GM23248 (cell line): ENCODE data around the gene PPP1R1C. TPM values are rescaled to one million over a fixed set of nuclear protein-coding genes. Genes with fewer than 3 reads are reported as not detected.
A peak's percentile ranks its signal among the peaks of the same experiment; 100 is the strongest.

Source experiments
- DNase-seq: peaks from one replicate; pipeline ENCODE4 v3.0.0-alpha.2; 2015
- H2AFZ ChIP-seq: fragments of 200-600 bp; sonication (generic); 2 replicates; pipeline ENCODE4 v1.6.1; 2016; ENCODE audit warnings: antibody characterized with exemption
- H3F3A ChIP-seq: fragments of 200-600 bp; sonication (generic); 2 replicates; pipeline ENCODE4 v1.6.1; 2016; ENCODE audit warnings: mild to moderate bottlenecking, antibody characterized with exemption, mixed run types; ENCODE audit not compliant: insufficient read depth
- H3K27ac ChIP-seq: fragments of 200-600 bp; sonication (generic); 2 replicates; pipeline ENCODE4 v1.5.1; 2016; ENCODE audit warnings: mild to moderate bottlenecking
- H3K27me3 ChIP-seq: fragments of 200-600 bp; sonication (generic); replicated peaks from 2 replicates; pipeline ENCODE4 v1.6.1; 2016; ENCODE audit warnings: mild to moderate bottlenecking; ENCODE audit not compliant: insufficient read depth
- H3K36me3 ChIP-seq: fragments of 200-600 bp; sonication (generic); 2 replicates; pipeline ENCODE4 v1.6.1; 2016; ENCODE audit warnings: low read depth, mild to moderate bottlenecking
- H3K4me1 ChIP-seq: fragments of 200-600 bp; sonication (generic); 2 replicates; pipeline ENCODE4 v1.6.1; 2016; ENCODE audit warnings: mild to moderate bottlenecking; ENCODE audit not compliant: insufficient read depth
- H3K4me2 ChIP-seq: fragments of 200-600 bp; sonication (generic); one replicate; pipeline ENCODE4 v1.6.1; 2016; ENCODE audit warnings: mild to moderate bottlenecking; ENCODE audit not compliant: unreplicated experiment
- H3K4me3 ChIP-seq: fragments of 200-600 bp; sonication (generic); 2 replicates; pipeline ENCODE4 v1.5.1; 2016; ENCODE audit warnings: mild to moderate bottlenecking
- H3K79me2 ChIP-seq: fragments of 200-600 bp; sonication (generic); 2 replicates; pipeline ENCODE4 v1.6.1; 2016; ENCODE audit warnings: mild to moderate bottlenecking; ENCODE audit not compliant: insufficient read depth
- H3K9ac ChIP-seq: fragments of 200-600 bp; sonication (generic); 2 replicates; pipeline ENCODE4 v1.6.1; 2016; ENCODE audit warnings: mild to moderate bottlenecking
- H3K9me2 ChIP-seq: fragments of 200-600 bp; sonication (generic); 2 replicates; pipeline ENCODE4 v1.6.1; 2016; ENCODE audit warnings: mixed run types, mild to moderate bottlenecking, moderate library complexity; ENCODE audit not compliant: insufficient read depth
- H3K9me3 ChIP-seq: fragments of 200-600 bp; sonication (generic); one replicate; pipeline ENCODE4 v1.6.1; 2017; ENCODE audit warnings: low read depth
- H4K20me1 ChIP-seq: fragments of 200-600 bp; sonication (generic); 2 replicates; pipeline ENCODE4 v1.6.0; 2016; ENCODE audit not compliant: insufficient read depth
- EZH2 ChIP-seq: fragments of 200-600 bp; sonication (generic); IDR thresholded peaks from 2 replicates; pipeline ENCODE4 v1.6.1; 2018; ENCODE audit warnings: antibody characterized with exemption, mild to moderate bottlenecking; ENCODE audit not compliant: insufficient read depth, poor library complexity, severe bottlenecking
- EZH2phosphoT487 ChIP-seq: fragments of 200-600 bp; sonication (generic); IDR thresholded peaks from 2 replicates; pipeline ENCODE4 v1.6.1; 2018; ENCODE audit warnings: antibody characterized with exemption, moderate library complexity, mild to moderate bottlenecking, low read depth; ENCODE audit not compliant: insufficient read depth
- WGBS, 2 experiments: methylation state at CpG; one replicate each; pipeline ENCODE4 v1.1.6; 2015 to 2017; ENCODE audit warnings: low lambda C conversion rate in 2 of 2, low coverage in 1 of 2; ENCODE audit errors: missing lambda C conversion rate in 2 of 2; 5-methylcytosine and 5-hydroxymethylcytosine counted together
- in situ Hi-C: fragments of 300-500 bp; cut with MboI; formaldehyde crosslinking; loops from 2 replicates; pipeline ENCODE4 v1.15.0; 2020
- polyA plus RNA-seq: library from polyadenylated mRNA; unstranded; fragments of >200 nt; fragmentation: Nextera tagmentation; extraction: Ambion mirVana; gene quantifications from 2 replicates; pipeline ENCODE4 v1.2.1, GENCODE V29; 2016
- total RNA-seq: library from RNA; depleted of rRNA; stranded (reverse); fragments of >200 nt; shearing (Covaris generic); gene quantifications from 2 replicates; pipeline ENCODE4 v1.2.3, GENCODE V29; 2014

PPP1R1C gene
- total and polyA plus RNA-seq, 2 experiments from 2014 or later, result not detected

DNA sequence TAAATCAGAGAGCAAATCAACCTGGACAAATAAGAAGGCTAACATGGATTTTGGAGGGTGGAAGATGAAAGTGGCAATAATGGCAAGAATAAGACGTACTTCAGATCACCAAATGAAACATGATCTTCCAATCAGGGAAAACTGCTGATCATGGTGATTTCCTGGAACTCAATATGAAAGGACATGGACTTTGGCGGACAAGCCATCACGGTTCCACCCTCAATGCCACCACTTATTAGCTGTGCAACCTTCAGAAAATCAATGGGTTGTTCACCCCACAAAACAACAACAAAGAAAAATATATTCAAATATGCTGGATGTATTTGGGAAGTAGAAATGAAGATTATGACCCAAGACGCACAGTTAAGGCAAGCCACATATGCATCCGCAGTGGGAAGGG is 81.7 kb downstream of the PPP1R1C start:
- no peak overlapping the region for H3K9ac ChIP-seq
- peak overlapping the region; percentile 37 for H3K4me2 ChIP-seq
- no peak overlapping the region for H3K4me3 ChIP-seq
- H3K36me3 ChIP-seq, result no peaks in the 10 kb centered on the region
- H4K20me1 ChIP-seq, result no peaks in the 10 kb centered on the region
- H3K27me3 ChIP-seq, result no peaks in the 10 kb centered on the region
- peaks cover 21% of the 10 kb centered on the region for H3K4me1 ChIP-seq
- peaks cover 18% of the 10 kb centered on the region for H3F3A ChIP-seq
- no peaks in the 10 kb centered on the region for H3K9me2 ChIP-seq
- TF ChIP-seq EZH2, result no peak
- no peak for TF ChIP-seq EZH2phosphoT487
- no peak for DNase-seq
- WGBS, 2 experiments, result 96 to 99% methylated on average over 5 of the region's 5 CpGs
- no peaks in the 10 kb centered on the region for H3K79me2 ChIP-seq
- in situ Hi-C loops, result no loop called here
- no peak overlapping the region for H2AFZ ChIP-seq
- H3K27ac ChIP-seq, result no peak overlapping the region
- no peaks in the 10 kb centered on the region for H3K9me3 ChIP-seq

DNA sequence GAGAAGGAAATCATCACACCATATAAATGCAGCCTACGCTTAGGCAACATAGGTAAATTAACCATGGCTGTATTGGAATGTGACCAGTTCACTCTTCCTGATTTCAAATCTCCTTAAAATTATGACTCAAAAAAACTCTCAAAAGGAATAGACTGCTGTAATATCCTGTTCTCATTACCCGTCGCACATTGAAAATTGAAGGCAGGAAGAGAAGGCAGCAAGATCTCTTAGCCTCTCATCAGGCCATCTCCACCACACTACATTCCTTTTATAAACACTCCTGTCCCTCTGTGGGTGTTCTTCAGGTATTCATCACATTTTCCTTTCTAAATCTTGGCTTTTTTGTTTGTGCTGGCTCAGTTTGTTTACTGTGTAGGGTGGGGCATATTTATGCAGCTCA is 83.2 kb downstream of the PPP1R1C start:
- peaks cover 21% of the 10 kb centered on the region for H3K4me1 ChIP-seq
- no peaks in the 10 kb centered on the region for H3K9me2 ChIP-seq
- DNase-seq, result peak; percentile 16
- peaks cover 18% of the 10 kb centered on the region for H3F3A ChIP-seq
- WGBS, 2 experiments, result 45 to 53% methylated on average over 3 of the region's 3 CpGs
- no peaks in the 10 kb centered on the region for H3K79me2 ChIP-seq
- H3K27me3 ChIP-seq, result no peaks in the 10 kb centered on the region
- H4K20me1 ChIP-seq, result no peaks in the 10 kb centered on the region
- peak overlapping the region; percentile 3 for H3K4me2 ChIP-seq
- TF ChIP-seq EZH2 (no peak), EZH2phosphoT487 (no peak)
- in situ Hi-C loops, result no loop called here
- no peak overlapping the region for H3K4me3 ChIP-seq
- no peak overlapping the region for H3K9ac ChIP-seq
- H2AFZ ChIP-seq, result peak overlapping the region; percentile 64; the same call in 1 of the 2 replicates
- H3K9me3 ChIP-seq, result no peaks in the 10 kb centered on the region
- H3K36me3 ChIP-seq, result no peaks in the 10 kb centered on the region
- H3K27ac ChIP-seq, result no peak overlapping the region

DNA sequence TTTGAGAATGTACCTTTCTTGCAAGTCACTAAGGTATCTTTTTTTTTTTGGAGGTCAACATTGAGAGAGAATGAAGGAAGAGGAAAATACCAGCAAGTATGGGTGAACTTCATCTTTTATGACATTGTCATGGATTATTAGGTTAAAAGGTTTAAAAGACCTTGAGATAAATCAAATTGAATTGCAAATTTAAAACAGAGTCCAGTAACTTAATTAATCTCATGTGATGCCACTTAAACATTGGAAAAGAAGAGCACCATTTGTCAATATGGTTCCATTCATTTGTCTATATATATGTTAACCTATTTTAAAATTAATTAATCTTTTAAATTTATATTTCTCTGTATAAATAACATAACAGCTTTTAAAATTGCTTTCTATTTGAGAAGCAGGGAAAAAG is 83.8 kb downstream of the PPP1R1C start:
- H3K79me2 ChIP-seq, result no peaks in the 10 kb centered on the region
- in situ Hi-C loops, result no loop called here

DNA sequence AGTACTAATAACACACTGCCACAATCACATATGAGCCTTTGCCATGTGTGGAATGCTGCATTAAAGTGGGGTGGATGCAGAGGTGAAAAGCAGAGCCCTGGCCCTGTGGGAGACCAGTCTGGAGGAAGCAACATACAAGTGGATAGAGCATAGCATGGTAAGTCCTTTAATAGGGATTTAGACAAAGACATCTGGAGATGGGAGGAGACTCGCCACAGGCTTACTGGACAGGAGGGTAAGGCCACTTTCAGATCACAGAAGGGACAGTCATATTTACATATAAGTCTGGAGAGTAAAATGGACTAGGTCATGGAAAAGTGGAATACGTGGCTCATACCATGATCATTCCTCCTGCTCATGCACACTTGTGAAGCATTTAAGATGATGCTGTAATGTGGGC is 84.3 kb downstream of the PPP1R1C start:
- Histone ChIP-seq H3K9me3 (no peaks in the 10 kb centered on the region), H3K27ac (no peak overlapping the region), H3F3A (peaks cover 18% of the 10 kb centered on the region), H3K36me3 (no peaks in the 10 kb centered on the region), H2AFZ (no peak overlapping the region), H3K79me2 (no peaks in the 10 kb centered on the region), H3K9me2 (no peaks in the 10 kb centered on the region), H3K4me1 (peaks cover 21% of the 10 kb centered on the region), H3K4me3 (no peak overlapping the region), H3K9ac (no peak overlapping the region), H3K4me2 (no peak overlapping the region), H3K27me3 (no peaks in the 10 kb centered on the region), H4K20me1 (no peaks in the 10 kb centered on the region)
- DNase-seq, result no peak
- in situ Hi-C loops, result loop anchor here (10.0 kb wide), 1 partner anchor 325 kb away; no protein-coding TSS in a partner anchor
- 92 to 100% methylated on average over 2 of the region's 2 CpGs for WGBS, 2 experiments
- TF ChIP-seq EZH2 (no peak), EZH2phosphoT487 (no peak)

More for the DNA sequence above, 83.8 kb downstream of the PPP1R1C start:
- Histone ChIP-seq H3K36me3 (no peaks in the 10 kb centered on the region), H3K27ac (no peak overlapping the region), H3K9ac (no peak overlapping the region), H3K27me3 (no peaks in the 10 kb centered on the region), H3K4me1 (peaks cover 21% of the 10 kb centered on the region), H4K20me1 (no peaks in the 10 kb centered on the region), H2AFZ (peak overlapping the region; percentile 64; the same call in 1 of the 2 replicates), H3K4me3 (no peak overlapping the region), H3F3A (peaks cover 18% of the 10 kb centered on the region), H3K4me2 (no peak overlapping the region), H3K9me3 (no peaks in the 10 kb centered on the region), H3K9me2 (no peaks in the 10 kb centered on the region)
- TF ChIP-seq EZH2phosphoT487 (no peak), EZH2 (no peak)
- no peak for DNase-seq

DNA sequence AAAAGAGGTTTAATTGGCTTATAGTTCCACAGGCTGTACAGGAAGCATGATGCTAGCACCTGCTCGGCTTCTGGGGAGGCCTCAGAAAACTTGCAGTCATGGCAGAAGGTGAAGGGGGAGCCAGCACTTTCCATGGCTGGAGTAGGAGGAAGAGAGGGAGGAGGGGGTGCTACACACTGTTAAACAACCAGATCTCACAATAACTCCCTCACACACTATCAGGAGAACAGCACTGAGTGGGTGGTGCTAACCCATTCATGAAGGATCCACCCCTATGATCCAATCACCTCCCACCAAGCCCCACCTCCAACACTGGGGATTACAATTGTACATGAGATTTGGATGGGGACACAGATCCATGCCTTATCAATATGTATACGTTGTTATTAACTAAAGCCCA is 85.1 kb downstream of the PPP1R1C start:
- no peak overlapping the region for H3K4me2 ChIP-seq
- H3K27ac ChIP-seq, result no peak overlapping the region
- WGBS, 2 experiments, result 76 to 79% methylated on average over 2 of the region's 2 CpGs
- no peak overlapping the region for H3K9ac ChIP-seq
- no peaks in the 10 kb centered on the region for H4K20me1 ChIP-seq
- H3K36me3 ChIP-seq, result no peaks in the 10 kb centered on the region
- H3K27me3 ChIP-seq, result no peaks in the 10 kb centered on the region
- H3K79me2 ChIP-seq, result no peaks in the 10 kb centered on the region
- no peaks in the 10 kb centered on the region for H3K9me2 ChIP-seq
- no peak overlapping the region for H2AFZ ChIP-seq
- in situ Hi-C loops, result loop anchor here (10.0 kb wide), 1 partner anchor 326 kb away; no protein-coding TSS in a partner anchor
- no peak overlapping the region for H3K4me3 ChIP-seq
- no peak for DNase-seq
- TF ChIP-seq EZH2phosphoT487 (no peak), EZH2 (no peak)
- peaks cover 21% of the 10 kb centered on the region for H3K4me1 ChIP-seq
- no peaks in the 10 kb centered on the region for H3K9me3 ChIP-seq
- peaks cover 17% of the 10 kb centered on the region for H3F3A ChIP-seq
